ENCODE measurements around the gene APCS. TPM values are rescaled to one million over a fixed set of nuclear protein-coding genes. Genes with fewer than 3 reads are reported as not detected.

Gene APCS
- total and polyA plus RNA-seq, 5 donors from 2014 or later, result not detected

DNA sequence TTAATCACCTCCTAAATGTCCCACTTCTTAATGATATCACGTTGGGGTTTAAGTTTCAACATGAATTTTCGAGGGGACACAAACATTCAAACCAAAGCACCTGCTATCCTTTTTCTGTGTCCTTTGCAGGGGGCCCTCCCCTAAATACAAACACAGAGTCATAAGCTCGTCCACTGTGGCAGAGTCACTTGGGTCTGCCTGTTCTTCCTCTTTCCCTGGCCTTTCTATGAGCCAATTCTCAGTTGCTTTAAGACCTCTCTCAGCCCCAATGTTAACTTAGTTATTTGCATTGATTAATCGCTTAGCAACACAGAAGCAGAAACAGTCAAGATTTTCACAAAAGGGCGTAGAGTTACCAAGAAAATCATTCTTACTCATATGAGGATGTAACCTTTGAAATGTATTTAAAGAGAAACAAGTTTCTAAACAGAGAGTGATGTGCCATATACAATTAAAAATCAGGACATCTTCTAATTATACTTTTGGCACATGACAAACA lies 14.9 kb downstream of the APCS start:
- Histone ChIP-seq H3K9me3 (ENCODE audit: control insufficient read depth in 2 of 2, low read length in 2 of 2) (no peaks in the 10 kb centered on the region), H3K27ac (ENCODE audit: insufficient read depth, low read length, poor library complexity, severe bottlenecking) (no peak overlapping the region), H3K27me3 (ENCODE audit: control insufficient read depth, insufficient read depth, low read length) (peaks cover 2% of the 10 kb centered on the region), H3K36me3 (ENCODE audit: control insufficient read depth, insufficient read depth, low read length) (no peaks in the 10 kb centered on the region), H3K4me3 (ENCODE audit: low read depth, low read length) (no peak overlapping the region), H3K4me1 (ENCODE audit: control insufficient read depth, insufficient read depth, low read length, poor library complexity, severe bottlenecking) (no peaks in the 10 kb centered on the region)
- H3K4me1 Mint-ChIP-seq, result no peaks in the 10 kb centered on the region
- no peak overlapping the region for H3K4me3 Mint-ChIP-seq
- no peaks in the 10 kb centered on the region for H3K27me3 Mint-ChIP-seq
- no peak for DNase-seq
- H3K27ac Mint-ChIP-seq, result no peak overlapping the region
- H3K9me3 Mint-ChIP-seq, result peaks cover 0 to 5% (median 1%) of the 10 kb centered on the region in 7 donors
- no peaks in the 10 kb centered on the region for H3K36me3 Mint-ChIP-seq
- ATAC-seq (ENCODE audit: low read depth in 2 of 2), result no peak

DNA sequence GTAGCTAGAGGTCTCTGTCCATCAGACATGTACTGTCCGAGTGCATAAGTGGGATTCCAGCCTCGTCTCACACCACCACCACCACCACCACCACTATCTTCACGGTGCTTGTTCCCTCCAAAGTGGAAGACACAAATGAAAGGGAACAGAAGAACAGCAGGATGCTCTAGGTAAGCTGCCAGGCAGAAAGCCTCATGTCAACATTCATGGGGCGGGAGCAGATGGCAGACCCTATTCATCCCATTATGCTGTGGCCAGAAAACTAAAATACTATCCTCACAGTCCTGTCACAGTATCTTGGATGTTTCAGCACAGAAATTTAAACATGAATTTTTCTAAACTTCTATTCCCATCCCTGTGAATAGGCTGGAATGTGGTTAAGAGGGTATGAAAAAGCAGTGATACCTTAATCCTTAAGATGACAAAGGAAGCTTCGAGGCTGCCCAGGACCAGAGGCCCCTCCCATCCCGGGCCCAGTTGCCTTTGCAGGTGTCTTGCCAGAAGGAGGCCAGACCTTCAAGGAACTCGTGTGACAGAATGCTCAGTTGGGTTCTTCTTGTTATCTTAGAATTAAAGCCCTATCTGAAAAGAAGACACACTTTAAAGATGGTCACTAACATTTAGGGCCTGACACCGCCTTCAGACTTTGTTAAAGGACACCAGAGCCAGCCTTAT lies 24.7 kb downstream of the APCS start:
- Histone ChIP-seq H3K4me1 (ENCODE audit: control insufficient read depth, insufficient read depth, low read length, poor library complexity, severe bottlenecking) (no peaks in the 10 kb centered on the region), H3K36me3 (ENCODE audit: control insufficient read depth, insufficient read depth, low read length) (no peaks in the 10 kb centered on the region), H3K9me3 (ENCODE audit: control insufficient read depth in 2 of 2, low read length in 2 of 2) (no peaks in the 10 kb centered on the region), H3K27ac (ENCODE audit: insufficient read depth, low read length, poor library complexity, severe bottlenecking) (no peak overlapping the region), H3K27me3 (ENCODE audit: control insufficient read depth, insufficient read depth, low read length) (peaks cover 1% of the 10 kb centered on the region), H3K4me3 (ENCODE audit: low read depth, low read length) (no peak overlapping the region)
- no peak overlapping the region for H3K27ac Mint-ChIP-seq
- DNase-seq, result no peak
- H3K36me3 Mint-ChIP-seq, result no peaks in the 10 kb centered on the region
- no peak overlapping the region for H3K4me3 Mint-ChIP-seq
- H3K27me3 Mint-ChIP-seq, result peaks cover 6% of the 10 kb centered on the region
- peaks cover 0 to 6% (median 0%) of the 10 kb centered on the region in 7 donors for H3K9me3 Mint-ChIP-seq
- no peak for ATAC-seq (ENCODE audit: low read depth in 2 of 2)
- no peaks in the 10 kb centered on the region for H3K4me1 Mint-ChIP-seq

DNA sequence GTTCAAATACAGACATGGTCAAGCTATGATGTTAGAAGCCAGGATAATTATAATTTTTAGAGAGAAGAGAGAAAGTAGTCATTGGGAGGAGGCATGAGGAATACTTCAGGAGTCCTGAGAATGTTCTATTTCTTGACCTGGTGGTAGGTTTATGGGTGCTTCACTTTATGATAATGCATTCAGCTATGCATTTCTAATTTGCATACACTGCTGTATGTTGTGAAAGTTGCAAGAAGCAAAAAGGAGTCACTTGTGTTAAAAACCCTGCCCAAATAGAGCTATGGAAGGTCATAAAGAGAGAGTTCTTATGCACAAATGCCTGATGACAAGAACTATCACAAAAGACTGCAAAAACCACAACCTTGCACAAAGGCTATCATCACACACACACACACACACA lies 45.3 kb downstream of the APCS start:
- DNase-seq (no peak), ATAC-seq (ENCODE audit: low read depth in 2 of 2) (no peak)
- Mint-ChIP-seq H3K27ac (no peak overlapping the region), H3K27me3 (peaks cover 4% of the 10 kb centered on the region), H3K4me1 (no peaks in the 10 kb centered on the region), H3K4me3 (no peak overlapping the region), H3K36me3 (no peaks in the 10 kb centered on the region), H3K9me3 (peaks cover 0 to 4% (median 1%) of the 10 kb centered on the region in 7 donors)
- Histone ChIP-seq H3K27me3 (ENCODE audit: control insufficient read depth, insufficient read depth, low read length) (peaks cover 4% of the 10 kb centered on the region), H3K9me3 (ENCODE audit: control insufficient read depth in 2 of 2, low read length in 2 of 2) (no peaks in the 10 kb centered on the region), H3K27ac (ENCODE audit: insufficient read depth, low read length, poor library complexity, severe bottlenecking) (no peak overlapping the region), H3K4me1 (ENCODE audit: control insufficient read depth, insufficient read depth, low read length, poor library complexity, severe bottlenecking) (no peaks in the 10 kb centered on the region), H3K36me3 (ENCODE audit: control insufficient read depth, insufficient read depth, low read length) (no peaks in the 10 kb centered on the region), H3K4me3 (ENCODE audit: low read depth, low read length) (no peak overlapping the region)

Other genes starting within 250 kb of the APCS start
- not detected for gene OR10J4, start 155.6 kb upstream of the APCS start, total RNA-seq
- not detected for gene OR10J4, start 155.6 kb upstream of the APCS start, polyA plus RNA-seq
- gene OR10J1, start 148.1 kb upstream of the APCS start, total RNA-seq, result not detected
- not detected for gene OR10J1, start 148.1 kb upstream of the APCS start, polyA plus RNA-seq
- gene OR10J5, start 51.8 kb upstream of the APCS start, total RNA-seq, result not detected
- gene OR10J5, start 51.8 kb upstream of the APCS start, polyA plus RNA-seq, result not detected
- gene CRP, start 126.8 kb downstream of the APCS start, total RNA-seq, result not detected
- gene CRP, start 126.8 kb downstream of the APCS start, polyA plus RNA-seq, result not detected
- 11.1 TPM for gene DUSP23, start 193.1 kb downstream of the APCS start, total RNA-seq
- 10 to 100 TPM; 43.7 to 52.0 (median 47.3) TPM for gene DUSP23, start 193.1 kb downstream of the APCS start, polyA plus RNA-seq
- not detected for gene FCRL6, start 214.5 kb downstream of the APCS start, total RNA-seq
- gene FCRL6, start 214.5 kb downstream of the APCS start, polyA plus RNA-seq, result under 1 TPM in 2 of 4 donors, not detected in 2; 0.08 to 0.25 TPM
- gene SLAMF8, start 239.0 kb downstream of the APCS start, total RNA-seq, result not detected
- gene SLAMF8, start 239.0 kb downstream of the APCS start, polyA plus RNA-seq, result under 1 TPM in 1 of 4 donors, not detected in 3; 0.72 TPM

All from CD4-positive, CD25-positive, alpha-beta regulatory T cell (primary cell).